K562 (cell line): ENCODE measurements around the gene DNAAF1. TPM values are rescaled to one million over a fixed set of nuclear protein-coding genes. Genes with fewer than 3 reads are reported as not detected.

ENCODE experiments used
- BHLHE40 ChIP-seq: IDR thresholded peaks from 2 replicates; pipeline ENCODE4 v1.6.1; 2011; ENCODE audit warnings: low read length, improper control_type of control experiment
- CBFA2T3 ChIP-seq: fragments of 450-650 bp; IDR thresholded peaks from 2 replicates; pipeline ENCODE4 v1.6.1; 2017
- CEBPG ChIP-seq, 3 experiments: fragments of 200-800 bp in 1 of 3; sonication (Bioruptor generic) in 1 of 3; sonication (generic) in 1 of 3; formaldehyde crosslinking in 1 of 3; IDR thresholded peaks in 2 of 3; conservative IDR thresholded peaks in 1 of 3; 2 replicates each; pipeline versions ENCODE4 v1.6.1 to v1.8.0; 2016 to 2022; ENCODE audit warnings: missing compliant biosample characterization in 2 of 3, missing genetic modification characterization in 2 of 3, mild to moderate bottlenecking in 1 of 3, missing genetic modification reagents in 1 of 3
- CTCF ChIP-seq, 3 experiments: IDR thresholded peaks in 2 of 3; conservative IDR thresholded peaks in 1 of 3; 2 replicates each; pipeline ENCODE4 v1.5.1; 2011 to 2012; ENCODE audit warnings: low read length in 3 of 3, mild to moderate bottlenecking in 3 of 3, control low read depth in 2 of 3, improper control_type of control experiment in 1 of 3, inconsistent platforms in 1 of 3, low read depth in 1 of 3, mixed read lengths in 1 of 3, moderate library complexity in 1 of 3; ENCODE audit not compliant: insufficient read depth in 2 of 3
- DACH1 ChIP-seq: fragments of 450-650 bp; IDR thresholded peaks from 2 replicates; pipeline ENCODE4 v1.6.1; 2018; ENCODE audit not compliant: partially characterized antibody
- E2F6 ChIP-seq, 2 experiments: IDR thresholded peaks; 2 replicates each; pipeline ENCODE4 v1.6.1; 2011; ENCODE audit warnings: borderline replicate concordance in 1 of 2, control low read depth in 1 of 2, low read depth in 1 of 2, low read length in 1 of 2, mild to moderate bottlenecking in 1 of 2, mixed read lengths in 1 of 2, moderate library complexity in 1 of 2; ENCODE audit not compliant: insufficient read depth in 1 of 2, insufficient read length in 1 of 2, poor library complexity in 1 of 2, severe bottlenecking in 1 of 2; ENCODE audit errors: extremely low read depth in 1 of 2
- KDM1A ChIP-seq, 2 experiments: fragments of 450-650 bp; IDR thresholded peaks; 2 replicates each; pipeline ENCODE4 v1.6.1; 2016; ENCODE audit warnings: mild to moderate bottlenecking in 2 of 2
- L3MBTL2 ChIP-seq: fragments of 450-650 bp; IDR thresholded peaks from 2 replicates; pipeline ENCODE4 v1.6.1; 2016; ENCODE audit warnings: mild to moderate bottlenecking, moderate library complexity
- MAX ChIP-seq: sonication (generic); formaldehyde crosslinking; IDR thresholded peaks from 2 replicates; pipeline ENCODE4 v1.9.0; 2022; ENCODE audit warnings: mild to moderate bottlenecking, missing genetic modification reagents
- MCM7 ChIP-seq, 2 experiments: fragments of 450-650 bp; IDR thresholded peaks; 2 replicates each; pipeline ENCODE4 v1.6.1; 2016 to 2018
- NCOR1 ChIP-seq: fragments of 450-650 bp; IDR thresholded peaks from 2 replicates; pipeline ENCODE4 v1.6.1; 2016; ENCODE audit warnings: mild to moderate bottlenecking, moderate library complexity
- NFIC ChIP-seq: fragments of 450-650 bp; IDR thresholded peaks from 2 replicates; pipeline ENCODE4 v1.6.1; 2017; ENCODE audit warnings: mild to moderate bottlenecking, inconsistent platforms
- PATZ1 ChIP-seq: fragments of 250-450 bp; sonication (Bioruptor Pico); IDR thresholded peaks from 2 replicates; pipeline ENCODE4 v1.5.0; 2020; ENCODE audit warnings: mild to moderate bottlenecking, borderline replicate concordance
- RCOR1 ChIP-seq, 2 experiments: IDR thresholded peaks; 2 replicates each; pipeline ENCODE4 v1.6.1; 2012; ENCODE audit warnings: low read depth in 2 of 2, low read length in 2 of 2, borderline replicate concordance in 1 of 2, improper control_type of control experiment in 1 of 2
- SP1 ChIP-seq: sonication (generic); formaldehyde crosslinking; IDR thresholded peaks from 2 replicates; pipeline ENCODE4 v1.8.1; 2022; ENCODE audit warnings: mild to moderate bottlenecking, missing genetic modification reagents
- STAT5A ChIP-seq: IDR thresholded peaks from 2 replicates; pipeline ENCODE4 v1.6.1; 2012; ENCODE audit warnings: low read length, inconsistent platforms, borderline replicate concordance
- TAL1 ChIP-seq: fragments of 450-650 bp; IDR thresholded peaks from 2 replicates; pipeline ENCODE4 v1.6.1; 2016; ENCODE audit warnings: mild to moderate bottlenecking
- TEAD4 ChIP-seq, 2 experiments: sonication (generic) in 1 of 2; formaldehyde crosslinking in 1 of 2; IDR thresholded peaks; 2 replicates each; pipeline versions ENCODE4 v1.6.1 to v1.8.0; 2012 to 2022; ENCODE audit warnings: borderline replicate concordance in 1 of 2, inconsistent platforms in 1 of 2, low read length in 1 of 2, mild to moderate bottlenecking in 1 of 2, missing genetic modification reagents in 1 of 2
- TRIM24 ChIP-seq, 2 experiments: fragments of 450-650 bp; IDR thresholded peaks; 2 replicates each; pipeline ENCODE4 v1.6.1; 2016
- polyA plus RNA-seq, 8 experiments: library from polyadenylated mRNA; depleted of rRNA in 4 of 8; stranded (reverse) in 5 of 8; unstranded in 3 of 8; fragments of >200 nt; fragmentation: Nextera tagmentation in 2 of 8; fragmentation: Illumina TruSeq in 1 of 8; extraction: Ambion mirVana in 2 of 8; extraction: Trizol in 1 of 8; gene quantifications; 2 replicates each; pipeline versions ENCODE4 v1.2.1 to v1.2.3, GENCODE V29; 2011 to 2014; ENCODE audit warnings: inconsistent platforms in 1 of 8, missing spikeins in 1 of 8
- total RNA-seq, 7 experiments: library from RNA; depleted of rRNA in 6 of 7; stranded (reverse); fragments of >200 nt in 6 of 7; fragmentation: Illumina TruSeq in 2 of 7; extraction: Trizol in 2 of 7; gene quantifications; 2 replicates each; pipeline versions ENCODE4 v1.2.1 to v1.2.3, GENCODE V29; 2011 to 2021; ENCODE audit warnings: low replicate concordance in 1 of 7

The DNAAF1 gene
- total and polyA plus RNA-seq, 9 of the 15 experiments (the other 6 are each of a cell fraction or from before 2014, with no cell fraction given), result 0.01 TPM; not detected in 8

GRCh38 chr16:84141143-84141670 is 3.9 kb upstream of the DNAAF1 start (continued):
- TF ChIP-seq TAL1, result peak; percentile 76; the same call in 1 of the 2 replicates
- peak; percentile 42; the same call in 1 of the 2 replicates for TF ChIP-seq NCOR1
- TF ChIP-seq TEAD4 (IDR thresholded peaks at IDR 0.05; ENCODE audit: low read length), result peak; percentile 76
- no peak for TF ChIP-seq TEAD4 (CRISPR knock-in tag; IDR thresholded peaks at IDR 0.05; ENCODE audit: borderline replicate concordance)
- no peak for TF ChIP-seq PATZ1 (CRISPR knock-in tag)
- 0 out of 2 replicates have a peak, but pooled peaks have one; percentile 20 for TF ChIP-seq SP1 (CRISPR knock-in tag)
- TF ChIP-seq RCOR1 (IDR thresholded peaks at IDR 0.05; ENCODE audit: borderline replicate concordance in 1 of 2, low read depth in 2 of 2, low read length in 2 of 2), result 0 out of 4 replicates have a peak, but pooled peaks of 1 of the 2 experiments have one; percentile 21
- peak; percentile 89 for TF ChIP-seq CBFA2T3
- no peak for TF ChIP-seq MCM7 (IDR thresholded peaks at IDR 0.05)
- TF ChIP-seq MAX (CRISPR knock-in tag), result peak; percentile 93
- TF ChIP-seq CTCF (IDR thresholded peaks at IDR 0.05 in 2 of 3, conservative IDR thresholded peaks at IDR 0.05 in 1 of 3; ENCODE audit: insufficient read depth in 2 of 3, low read depth in 1 of 3, low read length in 3 of 3), result peak; percentile 55 to 93 (median 63)
- peak; percentile 54 to 78; a peak in 3 of 4 replicates for TF ChIP-seq TRIM24 (IDR thresholded peaks at IDR 0.05)
- peak; percentile 89 for TF ChIP-seq BHLHE40
- TF ChIP-seq DACH1, result peak; percentile 18
- TF ChIP-seq KDM1A (IDR thresholded peaks at IDR 0.05), result peak; percentile 83 to 84
- peak; percentile 60; the same call in 1 of the 2 replicates for TF ChIP-seq NFIC
- TF ChIP-seq STAT5A, result peak; percentile 49; the same call in 1 of the 2 replicates
- 0 out of 2 replicates have a peak, but pooled peaks have one; percentile 19 for TF ChIP-seq CEBPG (CRISPR knock-in tag; IDR thresholded peaks at IDR 0.05)
- no peak for TF ChIP-seq CEBPG (tag; conservative IDR thresholded peaks at IDR 0.05 in 1 of 2, IDR thresholded peaks at IDR 0.05 in 1 of 2)
- TF ChIP-seq E2F6 (IDR thresholded peaks at IDR 0.05; ENCODE audit: borderline replicate concordance in 1 of 2, extremely low read depth in 1 of 2, insufficient read depth in 1 of 2, insufficient read length in 1 of 2, low read depth in 1 of 2, low read length in 1 of 2, poor library complexity in 1 of 2, severe bottlenecking in 1 of 2), result peak in 1 of 2 experiments; percentile 33
- TF ChIP-seq L3MBTL2, result peak; percentile 48; the same call in 1 of the 2 replicates
